HL-60/S4 treated with retinoic acid at 250 ng/mL for 4 days and 3 days (cell line): ENCODE data around the gene WSCD2.

Experiments
- in situ Hi-C: fragments of 300-500 bp; cut with MboI; formaldehyde crosslinking; loops from 2 replicates; pipeline ENCODE4 v1.7.0; 2022; ENCODE audit warnings: low sequenced_read_pairs

WSCD2 gene

GRCh38 chr12:108129017-108129812 lies at the start of gene WSCD2:
WSCD2 (plus strand) TSS chr12:108129288; CDS start chr12:108195833, 66,545 bp downstream.
- in situ Hi-C loops = no loop called here

GRCh38 chr12:108079721-108080120 lies 49.4 kb upstream of the WSCD2 start:
- in situ Hi-C loops = no loop called here

DNA sequence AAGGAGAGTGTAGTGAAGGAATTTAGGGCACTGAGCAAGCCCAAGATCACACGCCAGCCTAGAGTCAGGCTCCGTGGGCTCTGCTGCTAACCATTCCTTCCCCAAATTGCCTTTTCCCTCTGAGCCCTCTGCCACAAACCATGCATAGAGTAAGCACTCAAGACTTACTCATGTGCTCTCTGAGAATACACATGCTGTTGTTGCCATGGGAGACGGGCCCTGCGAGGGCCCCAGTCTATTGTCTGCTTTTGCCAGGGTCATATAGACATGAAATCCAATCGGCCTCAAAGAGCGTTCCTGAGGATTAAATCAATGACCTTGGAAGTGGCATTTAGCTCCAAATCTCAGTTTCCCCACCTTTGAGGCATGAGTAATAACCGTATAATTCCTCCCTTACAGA lies 48.7 kb upstream of the WSCD2 start:
- in situ Hi-C loops = no loop called here

- in situ Hi-C loops = no loop called here
Observed at GRCh38 chr12:108082485-108082884, 46.6 kb upstream of the WSCD2 start.

- in situ Hi-C loops = no loop called here
Observed at GRCh38 chr12:108087900-108088299, 41.2 kb upstream of the WSCD2 start.

DNA sequence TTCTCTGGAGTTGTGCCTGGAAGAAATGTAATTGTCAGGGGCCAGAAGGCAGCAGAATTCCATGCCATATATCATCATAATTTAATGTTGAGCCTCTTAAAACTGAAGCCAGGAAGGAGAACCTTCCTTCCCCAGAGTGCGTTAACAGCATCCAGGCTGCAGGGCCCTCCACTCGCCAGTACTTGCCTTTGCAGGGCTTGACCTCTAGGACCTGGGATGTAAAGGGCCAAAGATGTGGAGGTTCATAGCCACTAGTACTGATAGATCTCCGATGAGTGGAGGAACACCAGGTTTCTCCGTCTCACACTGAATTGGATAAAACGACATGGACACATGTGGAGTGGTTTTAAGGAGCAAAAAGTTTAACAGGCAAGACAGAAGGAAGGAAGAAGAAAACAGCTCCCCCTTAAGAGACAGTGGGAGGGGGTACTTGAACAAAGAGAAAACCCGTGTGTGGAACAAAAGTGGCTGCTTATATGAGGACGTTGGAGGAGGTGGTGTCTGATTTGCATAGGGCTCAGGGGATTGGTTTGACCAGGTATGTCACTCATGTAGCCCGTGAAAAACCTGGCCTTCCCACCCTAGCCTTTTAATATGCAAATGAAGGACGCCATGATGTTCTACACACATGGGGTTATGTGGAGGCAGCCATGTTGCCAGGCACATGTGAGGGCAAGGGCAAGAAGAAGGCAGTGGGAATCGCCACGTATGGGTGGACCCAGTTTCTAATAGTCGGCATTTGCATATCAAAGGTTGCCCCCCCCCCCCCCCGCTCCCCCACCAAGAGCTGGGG lies 38.8 kb upstream of the WSCD2 start:
- in situ Hi-C loops = no loop called here

- in situ Hi-C loops = no loop called here
Observed at GRCh38 chr12:108090932-108091678, 38.0 kb upstream of the WSCD2 start.

DNA sequence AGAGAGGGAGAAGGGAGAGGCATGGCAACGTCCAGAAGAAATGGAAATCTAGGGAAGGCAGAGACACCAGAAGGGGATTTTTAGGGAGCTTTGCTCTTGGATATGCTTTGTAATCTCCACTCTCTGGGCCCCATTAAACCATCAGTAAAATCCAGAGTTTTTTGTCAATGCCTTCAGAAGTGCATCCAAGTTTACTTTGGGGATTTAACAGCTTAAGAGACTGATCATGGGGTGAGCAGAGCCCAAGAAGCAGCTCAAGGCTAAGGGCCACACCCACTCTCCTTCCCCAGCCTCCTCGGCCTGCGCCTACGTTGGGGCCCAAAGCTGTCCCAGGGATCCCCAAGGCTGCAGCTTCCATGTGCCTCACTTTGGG lies 37.4 kb upstream of the WSCD2 start:
- in situ Hi-C loops = no loop called here

GRCh38 chr12:108093209-108093608 lies 35.9 kb upstream of the WSCD2 start:
- in situ Hi-C loops = no loop called here

GRCh38 chr12:108094056-108094649 lies 34.9 kb upstream of the WSCD2 start:
- in situ Hi-C loops = no loop called here

- in situ Hi-C loops = no loop called here
Observed at GRCh38 chr12:108097160-108097911, 31.8 kb upstream of the WSCD2 start.

GRCh38 chr12:108098374-108098773 lies 30.7 kb upstream of the WSCD2 start:
- in situ Hi-C loops = no loop called here

- in situ Hi-C loops = no loop called here
Observed at GRCh38 chr12:108099073-108099472, 30.0 kb upstream of the WSCD2 start.

- in situ Hi-C loops = no loop called here
Observed at GRCh38 chr12:108099778-108100489, 29.2 kb upstream of the WSCD2 start.

DNA sequence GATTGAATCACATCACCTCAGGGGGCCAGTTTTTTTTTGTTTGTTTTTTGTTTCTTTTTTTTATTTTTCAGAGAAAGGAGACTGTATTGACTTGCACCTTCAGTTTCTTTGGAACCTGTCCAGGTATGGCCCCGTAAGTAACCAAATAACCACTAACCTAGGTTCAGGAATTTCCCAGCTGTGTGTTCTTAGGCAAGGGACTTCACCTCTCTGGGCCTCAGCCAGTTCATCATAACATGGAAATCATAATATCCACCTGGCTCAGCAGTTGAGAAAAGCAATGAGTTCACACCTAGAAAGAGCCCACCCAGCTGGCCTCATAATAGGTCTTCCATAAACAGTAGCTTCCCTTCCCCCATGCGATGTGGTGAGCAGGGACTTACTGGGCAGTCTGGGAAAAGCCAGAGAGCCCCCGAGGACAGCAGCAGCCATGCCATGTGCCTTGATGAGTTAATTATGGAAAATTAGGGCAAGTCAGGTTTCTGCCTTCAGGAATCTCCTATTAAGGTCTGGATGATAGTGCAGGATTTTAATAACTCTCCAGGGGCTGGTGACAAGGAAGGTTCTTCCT lies 27.4 kb upstream of the WSCD2 start:
- in situ Hi-C loops = no loop called here

DNA sequence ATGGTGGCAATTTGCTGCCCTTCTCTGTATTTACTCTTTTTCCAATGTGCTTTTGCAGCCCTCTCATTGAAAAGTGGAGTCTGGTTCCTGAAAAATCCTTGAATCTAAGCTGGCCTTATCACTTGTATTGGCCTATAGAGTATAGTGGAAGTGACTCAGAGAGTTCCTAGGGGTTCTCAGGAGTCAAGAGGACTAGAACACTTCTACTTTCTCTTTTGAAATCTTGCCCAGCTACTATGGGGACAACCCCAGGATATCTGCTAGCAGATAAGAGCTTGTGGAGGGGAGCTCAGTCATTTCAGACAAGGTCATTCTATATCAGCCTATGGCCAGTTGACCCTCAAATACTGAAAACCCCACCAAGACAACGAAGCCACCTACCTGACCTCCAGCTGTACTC lies 26.7 kb upstream of the WSCD2 start:
- in situ Hi-C loops = no loop called here

- in situ Hi-C loops = no loop called here
Observed at GRCh38 chr12:108103087-108103486, 26.0 kb upstream of the WSCD2 start.

DNA sequence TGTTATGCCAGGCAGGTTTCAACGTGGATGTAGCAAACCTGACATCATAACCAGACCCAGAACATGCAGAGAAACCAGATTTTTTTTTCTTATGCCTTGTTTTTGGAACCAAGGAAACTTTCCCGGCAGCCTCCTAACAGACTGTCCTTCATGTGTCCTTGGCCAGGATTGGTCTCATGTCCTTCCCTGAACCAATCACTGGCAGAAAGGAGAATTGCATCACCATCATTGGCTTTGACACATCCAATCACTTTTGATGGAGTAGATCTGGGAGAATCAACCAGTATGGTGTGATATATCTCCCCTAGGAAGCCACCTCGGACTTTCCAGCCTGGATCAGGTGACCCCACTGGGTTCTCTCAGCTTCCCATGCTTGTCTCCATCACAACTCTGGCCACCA lies 25.6 kb upstream of the WSCD2 start:
- in situ Hi-C loops = no loop called here

DNA sequence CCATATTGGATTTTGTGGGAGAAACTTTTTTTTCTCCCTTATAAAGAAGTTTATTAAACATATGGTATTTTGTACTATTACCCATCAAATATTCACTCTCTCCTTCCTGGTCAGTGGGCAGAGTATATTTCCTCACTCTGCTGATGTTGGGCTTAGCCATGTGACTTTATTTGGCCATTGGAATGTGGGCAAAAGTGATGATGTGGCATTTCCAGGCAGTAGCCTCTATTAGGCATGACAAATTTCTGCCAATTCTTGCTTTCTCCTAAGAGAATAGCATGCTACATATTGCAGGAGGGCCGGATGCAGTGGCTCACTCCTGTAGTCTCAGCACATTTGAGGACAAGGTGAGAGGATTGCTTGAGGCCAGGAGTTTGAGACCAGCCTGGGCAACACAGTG lies 24.4 kb upstream of the WSCD2 start:
- in situ Hi-C loops = no loop called here
